SK-N-SH treated with all-trans-retinoic acid at 6 μM for 48 hours (cell line): ENCODE measurements around the gene PPP1R26.

ENCODE experiments used
- ATAC-seq: fragments of 200-7000 bp; cut with Tn5 transposase; 3 replicates; pipeline ENCODE4 v1.9.1; 2020; ENCODE audit warnings: mild to moderate bottlenecking, moderate library complexity
- ARNTL ChIP-seq: fragments of 450-650 bp; formaldehyde crosslinking; IDR thresholded peaks from 2 replicates; pipeline ENCODE4 v1.5.0; 2020; ENCODE audit warnings: low read depth, mild to moderate bottlenecking, moderate library complexity, borderline replicate concordance
- BACH2 ChIP-seq: fragments of 250-450 bp; sonication (Bioruptor Pico); IDR thresholded peaks from 2 replicates; pipeline ENCODE4 v1.9.0; 2021; ENCODE audit warnings: mild to moderate bottlenecking, borderline replicate concordance
- CREB5 ChIP-seq: fragments of 250-450 bp; sonication (Bioruptor Pico); IDR thresholded peaks from 2 replicates; pipeline ENCODE4 v1.5.1; 2020; ENCODE audit warnings: low read depth, mild to moderate bottlenecking, moderate library complexity
- CSDC2 ChIP-seq: fragments of 250-450 bp; sonication (Bioruptor Pico); IDR thresholded peaks from 2 replicates; pipeline ENCODE4 v1.5.0; 2020; ENCODE audit warnings: mild to moderate bottlenecking, moderate library complexity
- ESRRG ChIP-seq: fragments of 250-450 bp; sonication (Bioruptor Pico); IDR thresholded peaks from 2 replicates; pipeline ENCODE4 v1.6.1; 2021; ENCODE audit warnings: mild to moderate bottlenecking
- GLIS3 ChIP-seq: fragments of 250-450 bp; sonication (Bioruptor Pico); IDR thresholded peaks from 2 replicates; pipeline ENCODE4 v1.5.0; 2020; ENCODE audit warnings: mild to moderate bottlenecking, moderate library complexity
- ISL1 ChIP-seq: fragments of 250-450 bp; sonication (Bioruptor Pico); IDR thresholded peaks from 2 replicates; pipeline ENCODE4 v2.1.2; 2022; ENCODE audit warnings: mild to moderate bottlenecking, moderate library complexity
- OSR1 ChIP-seq: fragments of 250-450 bp; sonication (Bioruptor Pico); IDR thresholded peaks from 2 replicates; pipeline ENCODE4 v1.8.0; 2022; ENCODE audit warnings: moderate library complexity, mild to moderate bottlenecking, inconsistent platforms
- PATZ1 ChIP-seq: fragments of 250-450 bp; sonication (Bioruptor Pico); IDR thresholded peaks from 2 replicates; pipeline ENCODE4 v1.8.0; 2020; ENCODE audit warnings: mild to moderate bottlenecking, moderate library complexity, borderline replicate concordance
- PPARA ChIP-seq: fragments of 250-450 bp; sonication (Bioruptor Pico); IDR thresholded peaks from 2 replicates; pipeline ENCODE4 v1.5.0; 2020; ENCODE audit warnings: mild to moderate bottlenecking, borderline replicate concordance
- RARB ChIP-seq: fragments of 250-450 bp; sonication (Bioruptor Pico); IDR thresholded peaks from 2 replicates; pipeline ENCODE4 v1.8.0; 2021; ENCODE audit warnings: mild to moderate bottlenecking, moderate library complexity
- SNAI2 ChIP-seq: fragments of 250-450 bp; sonication (Bioruptor Pico); IDR thresholded peaks from 2 replicates; pipeline ENCODE4 v1.5.0; 2020; ENCODE audit warnings: mild to moderate bottlenecking, moderate library complexity
- TOX ChIP-seq: fragments of 250-450 bp; sonication (Bioruptor Pico); IDR thresholded peaks from 2 replicates; pipeline ENCODE4 v1.8.0; 2021; ENCODE audit warnings: mild to moderate bottlenecking, moderate library complexity, borderline replicate concordance
- TSHZ2 ChIP-seq: fragments of 250-450 bp; sonication (Bioruptor Pico); IDR thresholded peaks from 2 replicates; pipeline ENCODE4 v1.5.0; 2020; ENCODE audit warnings: mild to moderate bottlenecking, moderate library complexity
- ZC3H10 ChIP-seq: fragments of 250-450 bp; sonication (Bioruptor Pico); IDR thresholded peaks from 2 replicates; pipeline ENCODE4 v1.5.1; 2021; ENCODE audit warnings: mild to moderate bottlenecking, moderate library complexity
- ZFP3 ChIP-seq: fragments of 250-450 bp; sonication (Bioruptor Pico); IDR thresholded peaks from 2 replicates; pipeline ENCODE4 v1.5.0; 2020; ENCODE audit warnings: mild to moderate bottlenecking, moderate library complexity
- ZFP30 ChIP-seq: fragments of 450-650 bp; formaldehyde crosslinking; IDR thresholded peaks from 2 replicates; pipeline ENCODE4 v1.5.0; 2022; ENCODE audit warnings: mild to moderate bottlenecking, moderate library complexity
- ZNF565 ChIP-seq: fragments of 450-650 bp; formaldehyde crosslinking; conservative IDR thresholded peaks from 2 replicates; pipeline ENCODE4 v1.5.0; 2020; ENCODE audit warnings: low read depth, mild to moderate bottlenecking, moderate library complexity
- ZNF70 ChIP-seq: fragments of 450-650 bp; formaldehyde crosslinking; IDR thresholded peaks from 2 replicates; pipeline ENCODE4 v1.5.0; 2020; ENCODE audit warnings: mild to moderate bottlenecking, moderate library complexity
- TF ChIP-seq, protein P1 (sequence below): fragments of 250-450 bp; sonication (Bioruptor Pico); IDR thresholded peaks from 2 replicates; pipeline ENCODE4 v1.8.0; 2021; ENCODE audit warnings: low read depth, mild to moderate bottlenecking, moderate library complexity, borderline replicate concordance

Gene PPP1R26

DNA sequence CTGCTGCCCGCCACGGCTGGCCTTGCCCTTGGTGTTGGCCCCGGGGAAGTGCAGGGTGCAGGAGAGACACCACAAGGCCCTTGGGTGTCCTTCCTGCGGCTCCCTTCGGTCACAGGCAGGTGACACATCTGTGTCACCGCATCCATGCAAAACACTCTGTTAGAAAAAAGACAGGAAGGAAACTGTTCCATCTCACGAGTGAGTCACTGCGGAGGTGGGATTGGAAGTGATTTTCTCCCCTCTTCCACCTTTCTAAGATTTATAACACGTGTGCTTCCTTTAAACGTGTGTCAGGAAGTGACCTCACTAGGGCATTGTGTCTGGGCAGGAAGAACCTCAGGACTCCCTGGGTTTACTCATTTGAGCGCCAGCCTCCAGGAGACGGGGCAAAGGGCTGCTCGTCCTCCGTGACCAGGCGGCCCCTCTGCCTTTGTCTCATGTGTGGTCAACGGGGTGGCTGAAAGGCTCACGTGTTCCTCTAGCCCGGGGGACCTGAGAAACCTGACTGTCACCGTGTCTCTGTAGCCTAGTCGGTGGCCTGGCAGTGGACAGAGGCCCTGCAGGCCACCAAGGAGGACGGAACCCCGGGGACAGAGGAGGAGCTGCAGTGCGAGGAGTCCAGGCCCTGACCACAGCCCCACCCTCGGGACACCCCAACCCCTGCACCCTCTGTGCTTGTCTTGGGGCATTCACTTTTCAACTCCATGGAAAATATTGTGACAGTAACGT, 36.7 kb downstream of the PPP1R26 start (continued):
- TF ChIP-seq, protein P1, sequence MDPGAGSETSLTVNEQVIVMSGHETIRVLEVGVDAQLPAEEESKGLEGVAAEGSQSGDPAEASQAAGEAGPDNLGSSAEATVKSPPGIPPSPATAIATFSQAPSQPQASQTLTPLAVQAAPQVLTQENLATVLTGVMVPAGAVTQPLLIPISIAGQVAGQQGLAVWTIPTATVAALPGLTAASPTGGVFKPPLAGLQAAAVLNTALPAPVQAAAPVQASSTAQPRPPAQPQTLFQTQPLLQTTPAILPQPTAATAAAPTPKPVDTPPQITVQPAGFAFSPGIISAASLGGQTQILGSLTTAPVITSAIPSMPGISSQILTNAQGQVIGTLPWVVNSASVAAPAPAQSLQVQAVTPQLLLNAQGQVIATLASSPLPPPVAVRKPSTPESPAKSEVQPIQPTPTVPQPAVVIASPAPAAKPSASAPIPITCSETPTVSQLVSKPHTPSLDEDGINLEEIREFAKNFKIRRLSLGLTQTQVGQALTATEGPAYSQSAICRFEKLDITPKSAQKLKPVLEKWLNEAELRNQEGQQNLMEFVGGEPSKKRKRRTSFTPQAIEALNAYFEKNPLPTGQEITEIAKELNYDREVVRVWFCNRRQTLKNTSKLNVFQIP (CRISPR knock-in tag), result no peak

GRCh38 chr9:135517407-135517822, 37.8 kb downstream of the PPP1R26 start:
- ATAC-seq, result no peak
- no peak for TF ChIP-seq CREB5 (CRISPR knock-in tag)
- TF ChIP-seq CSDC2 (CRISPR knock-in tag), result no peak
- TF ChIP-seq TSHZ2 (CRISPR knock-in tag), result no peak
- TF ChIP-seq TOX (CRISPR knock-in tag), result no peak
- no peak for TF ChIP-seq SNAI2
- TF ChIP-seq ZFP30, result no peak
- TF ChIP-seq BACH2 (CRISPR knock-in tag), result no peak
- TF ChIP-seq ISL1 (CRISPR knock-in tag), result no peak
- no peak for TF ChIP-seq ZNF565 (CRISPR knock-in tag)
- TF ChIP-seq ZFP3, result no peak
- no peak for TF ChIP-seq ZC3H10 (CRISPR knock-in tag)
- no peak for TF ChIP-seq ESRRG (CRISPR knock-in tag)
- TF ChIP-seq GLIS3 (CRISPR knock-in tag), result no peak
- TF ChIP-seq, protein P1 (CRISPR knock-in tag), result no peak
- no peak for TF ChIP-seq ZNF70 (CRISPR knock-in tag)
- no peak for TF ChIP-seq ARNTL (CRISPR knock-in tag)
- TF ChIP-seq PATZ1, result no peak
- no peak for TF ChIP-seq OSR1 (CRISPR knock-in tag)
- TF ChIP-seq PPARA (CRISPR knock-in tag), result no peak
- TF ChIP-seq, all 23 proteins: peak for 0

- ATAC-seq, result no peak
- TF ChIP-seq TSHZ2 (CRISPR knock-in tag), result no peak
- TF ChIP-seq ZC3H10 (CRISPR knock-in tag), result no peak
- no peak for TF ChIP-seq ARNTL (CRISPR knock-in tag)
- no peak for TF ChIP-seq RARB (CRISPR knock-in tag)
- no peak for TF ChIP-seq PATZ1
- TF ChIP-seq CSDC2 (CRISPR knock-in tag), result no peak
- no peak for TF ChIP-seq ZNF70 (CRISPR knock-in tag)
- TF ChIP-seq CREB5 (CRISPR knock-in tag), result no peak
- no peak for TF ChIP-seq SNAI2
These were observed 39.8 kb downstream of the PPP1R26 start for GRCh38 chr9:135519179-135519971.
